HepG2 (cell line): ENCODE data around the gene ASTN1. TPM values are rescaled to one million over a fixed set of nuclear protein-coding genes. Genes with fewer than 3 reads are reported as not detected.

Experiments
- ATAC-seq: fragments of 200-7000 bp; cut with Tn5 transposase; 3 replicates; pipeline ENCODE4 v1.9.1; 2020; ENCODE audit warnings: mild to moderate bottlenecking, moderate library complexity
- BruUV-seq: library from RNA; stranded (reverse); fragments of 400-500 nt; replicated peaks from 2 replicates; lab custom pipeline; 2021; lab: Mats Ljungman, UMichigan
- CTCF ChIA-PET: fragments of 300-600 bp; formaldehyde crosslinking; extraction: SDS; loops from one replicate; lab custom pipeline; 2021; ENCODE audit warnings: low total read pairs, inconsistent platforms, low intra/inter-chr PET ratio; lab: Yijun Ruan, JAX
- POLR2A ChIA-PET: fragments of 350-600 bp; sonication (Branson Sonifier 250); formaldehyde crosslinking; loops from one replicate; lab custom pipeline; 2020; ENCODE audit warnings: antibody characterized with exemption, inconsistent platforms; lab: Yijun Ruan, JAX
- DNase-seq: peaks from one replicate; pipeline ENCODE4 v3.0.0-alpha.2; 2015; ENCODE audit warnings: low spot score
- FAIRE-seq: peaks from 3 replicates; lab custom pipeline; 2011; peaks lifted over from hg19 to GRCh38; lab: Jason Lieb, UNC
- H2AFZ ChIP-seq: one replicate; pipeline ENCODE4 v1.6.1; 2011; ENCODE audit warnings: low read length, inconsistent platforms
- H3K27ac ChIP-seq: fragments of 300-600 bp; 3 replicates; pipeline ENCODE4 v1.8.0; 2011; ENCODE audit warnings: mixed run types, mild to moderate bottlenecking, mixed read lengths, low read length, inconsistent platforms; ENCODE audit not compliant: insufficient read depth; ENCODE audit errors: extremely low read length
- H3K27me3 ChIP-seq, 2 experiments: fragments of 200-600 bp in 1 of 2; 2 replicates in 1 of 2; 3 replicates in 1 of 2; pipeline versions ENCODE4 v1.6.0 to v1.8.0; 2011; ENCODE audit warnings: low read length in 2 of 2, mild to moderate bottlenecking in 2 of 2, moderate library complexity in 2 of 2, inconsistent platforms in 1 of 2; ENCODE audit not compliant: insufficient read depth in 2 of 2, control insufficient read depth in 1 of 2
- H3K36me3 ChIP-seq, 2 experiments: fragments of 200-600 bp in 1 of 2; replicated peaks in 1 of 2; 2 replicates in 1 of 2; 3 replicates in 1 of 2; pipeline versions ENCODE4 v1.5.1 to v1.8.0; 2011; ENCODE audit warnings: low read length in 2 of 2, inconsistent platforms in 1 of 2; ENCODE audit not compliant: insufficient read depth in 2 of 2, control insufficient read depth in 1 of 2
- H3K4me1 ChIP-seq: 2 replicates; pipeline ENCODE4 v1.5.1; 2012; ENCODE audit warnings: low read length, inconsistent platforms; ENCODE audit not compliant: insufficient read depth
- H3K4me2 ChIP-seq: 2 replicates; pipeline ENCODE4 v1.6.0; 2011; ENCODE audit warnings: low read depth, low read length, inconsistent platforms
- H3K4me3 ChIP-seq, 3 experiments: fragments of 200-600 bp in 1 of 3; sonication (generic), shearing (Covaris generic) in 1 of 3; replicated peaks in 1 of 3; 2 replicates each; pipeline ENCODE4 v1.5.1; 2011 to 2016; ENCODE audit warnings: low read length in 3 of 3, inconsistent platforms in 2 of 3, low read depth in 2 of 3, mild to moderate bottlenecking in 2 of 3, control low read depth in 1 of 3, mixed read lengths in 1 of 3; ENCODE audit not compliant: insufficient read depth in 1 of 3
- H3K79me2 ChIP-seq: one replicate; pipeline ENCODE4 v1.6.1; 2011; ENCODE audit warnings: low read length, inconsistent platforms; ENCODE audit not compliant: insufficient read depth
- H3K9ac ChIP-seq: 2 replicates; pipeline ENCODE4 v1.6.0; 2011; ENCODE audit warnings: mild to moderate bottlenecking, low read depth, low read length, inconsistent platforms; ENCODE audit not compliant: insufficient read depth
- H3K9me3 ChIP-seq: 2 replicates; pipeline ENCODE4 v1.5.1; 2012; ENCODE audit warnings: mild to moderate bottlenecking, low read length
- H4K20me1 ChIP-seq: 2 replicates; pipeline ENCODE4 v1.6.0; 2011; ENCODE audit warnings: inconsistent platforms, mild to moderate bottlenecking, low read length, moderate library complexity; ENCODE audit not compliant: insufficient read depth
- MTF1 ChIP-seq: sonication (generic); formaldehyde crosslinking; IDR thresholded peaks from 2 replicates; pipeline ENCODE4 v1.5.0; 2020; ENCODE audit warnings: missing genetic modification reagents
- SUZ12 ChIP-seq: fragments of 150-350 bp; IDR thresholded peaks from 2 replicates; pipeline ENCODE4 v1.6.1; 2014; ENCODE audit warnings: low read depth, low read length
- ZNF530 ChIP-seq: sonication (generic); formaldehyde crosslinking; IDR thresholded peaks from 2 replicates; pipeline ENCODE4 v1.5.0; 2020; ENCODE audit warnings: low read depth, mild to moderate bottlenecking, missing genetic modification reagents
- ZNF749 ChIP-seq: sonication (generic); formaldehyde crosslinking; IDR thresholded peaks from 2 replicates; pipeline ENCODE4 v1.8.0; 2022; ENCODE audit warnings: mild to moderate bottlenecking, missing genetic modification reagents, moderate library complexity, borderline replicate concordance
- WGBS: methylation state at CpG from one replicate; pipeline ENCODE4 v1.1.6; 2017; ENCODE audit warnings: low lambda C conversion rate; 5-methylcytosine and 5-hydroxymethylcytosine counted together
- in situ Hi-C: cut with HindIII; loops from 2 replicates; pipeline ENCODE4 v1.10.0; 2017; ENCODE audit warnings: low pct_unique_long_range_greater_than_20kb; ENCODE audit not compliant: extremely low pct_ligation_motif_present
- intact Hi-C: fragments of 100-400 bp; cut with micrococcal nuclease; formaldehyde crosslinking; loops from one replicate; pipeline ENCODE4 v1.10.0; 2022; ENCODE audit not compliant: unreplicated experiment
- polyA plus RNA-seq, 8 experiments: library from polyadenylated mRNA; depleted of rRNA in 3 of 8; stranded (reverse) in 7 of 8; unstranded in 1 of 8; fragments of >200 nt; fragmentation: Illumina TruSeq in 4 of 8; extraction: Trizol in 4 of 8; gene quantifications; 2 replicates each; pipeline versions ENCODE4 v1.2.1 to v1.2.3, GENCODE V29; 2011 to 2016; ENCODE audit warnings: low read depth in 4 of 8, missing spikeins in 1 of 8, mixed read lengths in 1 of 8; ENCODE audit not compliant: insufficient read depth in 1 of 8
- total RNA-seq, 5 experiments: library from RNA; depleted of rRNA; stranded (reverse); fragments of >200 nt; fragmentation: Illumina TruSeq; extraction: Trizol; gene quantifications; 2 replicates each; pipeline ENCODE4 v1.2.3, GENCODE V29; 2016; ENCODE audit warnings: low read depth in 1 of 5
- TF ChIP-seq, protein P1 (sequence below): sonication (generic); formaldehyde crosslinking; IDR thresholded peaks from 2 replicates; pipeline ENCODE4 v1.4.0; 2020; ENCODE audit warnings: missing genetic modification reagents
- TF ChIP-seq, protein P2 (sequence below): IDR thresholded peaks from 2 replicates; pipeline ENCODE4 v1.6.1; 2016; ENCODE audit warnings: mild to moderate bottlenecking, missing biosample characterization, missing genetic modification reagents

Gene ASTN1
- total and polyA plus RNA-seq, 2 of the 13 experiments (the other 11 are each of a cell fraction or from before 2014, with no cell fraction given), result not detected

DNA sequence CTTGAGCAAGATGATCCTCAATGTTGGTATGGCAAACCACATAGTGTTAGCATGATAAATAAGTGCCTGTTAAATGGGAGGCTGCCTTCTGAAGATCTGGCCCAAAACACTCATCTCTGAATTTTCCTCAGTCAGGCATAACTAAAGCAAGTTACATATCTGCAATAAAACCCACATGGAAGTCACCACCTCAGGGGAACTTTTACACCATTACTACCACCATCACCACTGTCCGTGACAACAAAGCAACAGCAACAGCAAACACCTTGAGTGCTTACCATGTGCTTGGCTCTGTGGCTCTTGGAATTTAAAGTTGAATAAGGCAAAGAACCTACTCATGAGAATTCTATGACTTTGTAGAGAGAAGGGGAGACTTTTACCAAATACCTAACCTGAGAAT is 233.0 kb downstream of the ASTN1 start:
- ChIA-PET POLR2A (no interaction called here), CTCF (no interaction called here)
- Histone ChIP-seq H3K36me3 (no peaks in the 10 kb centered on the region), H3K27ac (no peak overlapping the region), H3K4me2 (no peak overlapping the region), H3K79me2 (no peaks in the 10 kb centered on the region), H3K4me1 (no peaks in the 10 kb centered on the region), H3K4me3 (no peak overlapping the region), H2AFZ (no peak overlapping the region), H3K27me3 (peaks cover 0 to 6% of the 10 kb centered on the region in 2 experiments; a peak in 1 of 5 replicates), H3K9ac (no peak overlapping the region), H3K9me3 (no peaks in the 10 kb centered on the region), H4K20me1 (no peaks in the 10 kb centered on the region)
- 0% methylated on average over 1 of the region's 1 CpG for WGBS
- no TSS peak for BruUV-seq
- DNase-seq (no peak), FAIRE-seq (no peak), ATAC-seq (no peak)
- in situ Hi-C loops (no loop called here), intact Hi-C loops (no loop called here)
- TF ChIP-seq MTF1, result no peak
- no peak for TF ChIP-seq SUZ12
- TF ChIP-seq, protein P1, sequence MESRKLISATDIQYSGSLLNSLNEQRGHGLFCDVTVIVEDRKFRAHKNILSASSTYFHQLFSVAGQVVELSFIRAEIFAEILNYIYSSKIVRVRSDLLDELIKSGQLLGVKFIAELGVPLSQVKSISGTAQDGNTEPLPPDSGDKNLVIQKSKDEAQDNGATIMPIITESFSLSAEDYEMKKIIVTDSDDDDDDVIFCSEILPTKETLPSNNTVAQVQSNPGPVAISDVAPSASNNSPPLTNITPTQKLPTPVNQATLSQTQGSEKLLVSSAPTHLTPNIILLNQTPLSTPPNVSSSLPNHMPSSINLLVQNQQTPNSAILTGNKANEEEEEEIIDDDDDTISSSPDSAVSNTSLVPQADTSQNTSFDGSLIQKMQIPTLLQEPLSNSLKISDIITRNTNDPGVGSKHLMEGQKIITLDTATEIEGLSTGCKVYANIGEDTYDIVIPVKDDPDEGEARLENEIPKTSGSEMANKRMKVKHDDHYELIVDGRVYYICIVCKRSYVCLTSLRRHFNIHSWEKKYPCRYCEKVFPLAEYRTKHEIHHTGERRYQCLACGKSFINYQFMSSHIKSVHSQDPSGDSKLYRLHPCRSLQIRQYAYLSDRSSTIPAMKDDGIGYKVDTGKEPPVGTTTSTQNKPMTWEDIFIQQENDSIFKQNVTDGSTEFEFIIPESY (CRISPR knock-in tag), result no peak
- TF ChIP-seq ZNF530 (CRISPR knock-in tag), result no peak
- TF ChIP-seq, protein P2, sequence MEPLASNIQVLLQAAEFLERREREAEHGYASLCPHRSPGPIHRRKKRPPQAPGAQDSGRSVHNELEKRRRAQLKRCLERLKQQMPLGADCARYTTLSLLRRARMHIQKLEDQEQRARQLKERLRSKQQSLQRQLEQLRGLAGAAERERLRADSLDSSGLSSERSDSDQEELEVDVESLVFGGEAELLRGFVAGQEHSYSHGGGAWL, result no peak
- TF ChIP-seq ZNF749 (CRISPR knock-in tag), result no peak
